GM21576 (cell line): Measurements from ENCODE around the gene GANC.

Experiments used
- ATAC-seq: cut with Tn5 transposase; IDR thresholded peaks from one replicate; pipeline ENCODE4 v1.9.1; 2021; ENCODE audit warnings: mild to moderate bottlenecking, moderate library complexity; ENCODE audit not compliant: unreplicated experiment

GANC gene

DNA sequence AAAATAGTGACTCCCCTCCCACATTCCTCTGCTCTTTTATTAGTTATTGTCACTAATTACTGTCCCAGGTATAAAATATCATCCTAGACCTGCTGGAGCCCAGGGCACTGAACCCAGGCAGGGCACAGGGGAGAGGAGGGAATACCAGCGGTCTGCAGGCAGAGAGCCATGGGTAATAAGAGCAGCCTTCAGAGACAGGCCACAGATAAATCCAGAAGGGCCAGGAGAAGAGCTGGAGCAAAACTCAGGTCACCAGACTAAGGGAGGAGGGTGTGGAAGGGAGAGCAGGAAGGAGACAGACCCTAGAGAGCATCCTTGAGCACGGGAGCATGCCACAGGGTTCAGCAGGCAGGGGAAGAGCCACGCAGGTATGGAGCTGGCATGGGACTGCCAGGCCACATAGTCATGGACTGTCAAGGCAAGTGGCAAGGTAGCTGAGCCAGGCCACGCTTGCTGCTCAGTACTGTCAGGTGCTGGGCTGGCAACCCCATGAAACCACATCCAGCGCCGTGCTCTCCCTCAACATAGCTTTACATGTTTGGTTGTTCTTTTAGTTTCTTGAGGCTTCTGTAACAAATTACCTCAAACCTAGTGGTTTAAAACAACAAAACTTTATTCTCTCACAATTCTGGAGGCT is 70.7 kb downstream of the GANC start:
- ATAC-seq, result no peak

GRCh38 chr15:42344763-42345162 is 71.8 kb downstream of the GANC start:
- ATAC-seq, result no peak

DNA sequence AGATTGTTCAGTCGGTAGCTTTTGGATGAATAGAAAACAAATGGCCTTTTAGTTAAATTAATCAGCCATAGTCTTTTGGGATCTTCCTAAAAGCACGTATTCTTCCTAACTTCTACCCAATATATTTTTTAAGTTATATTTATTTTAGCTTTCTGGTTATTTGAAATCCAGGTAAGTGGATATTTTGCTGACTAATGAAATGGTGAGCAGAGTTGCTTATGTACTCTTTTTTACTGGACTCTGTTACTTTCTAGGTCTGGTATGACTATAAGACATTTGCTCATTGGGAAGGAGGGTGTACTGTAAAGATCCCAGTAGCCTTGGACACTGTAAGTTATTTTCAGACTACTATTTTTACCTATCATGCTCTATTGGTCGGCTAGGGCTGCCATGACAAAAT is 72.5 kb downstream of the GANC start:
- ATAC-seq, result no peak

DNA sequence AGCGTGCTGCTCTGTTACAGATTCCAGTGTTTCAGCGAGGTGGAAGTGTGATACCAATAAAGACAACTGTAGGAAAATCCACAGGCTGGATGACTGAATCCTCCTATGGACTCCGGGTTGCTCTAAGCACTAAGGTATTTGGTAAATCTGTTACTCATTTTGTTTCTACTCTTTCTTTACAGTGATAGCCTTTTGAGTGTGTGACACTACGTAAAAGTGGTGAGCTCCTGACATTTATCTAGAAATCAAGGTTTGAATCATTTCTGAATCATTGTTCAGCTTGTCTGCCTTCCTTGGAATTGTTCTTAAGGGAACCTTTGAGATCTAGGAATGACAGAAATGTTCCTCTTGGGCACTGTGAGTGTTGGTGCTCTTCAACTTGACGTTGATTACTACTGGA is 75.1 kb downstream of the GANC start:
- no peak for ATAC-seq

GRCh38 chr15:42349186-42349585 is 76.2 kb downstream of the GANC start:
- ATAC-seq, result no peak

GRCh38 chr15:42352401-42352800 is 79.4 kb downstream of the GANC start:
- no peak for ATAC-seq

GRCh38 chr15:42353061-42353460 is 80.1 kb downstream of the GANC start:
- ATAC-seq, result no peak

- ATAC-seq, result no peak
These were observed 81.8 kb downstream of the GANC start for GRCh38 chr15:42354824-42355223.

DNA sequence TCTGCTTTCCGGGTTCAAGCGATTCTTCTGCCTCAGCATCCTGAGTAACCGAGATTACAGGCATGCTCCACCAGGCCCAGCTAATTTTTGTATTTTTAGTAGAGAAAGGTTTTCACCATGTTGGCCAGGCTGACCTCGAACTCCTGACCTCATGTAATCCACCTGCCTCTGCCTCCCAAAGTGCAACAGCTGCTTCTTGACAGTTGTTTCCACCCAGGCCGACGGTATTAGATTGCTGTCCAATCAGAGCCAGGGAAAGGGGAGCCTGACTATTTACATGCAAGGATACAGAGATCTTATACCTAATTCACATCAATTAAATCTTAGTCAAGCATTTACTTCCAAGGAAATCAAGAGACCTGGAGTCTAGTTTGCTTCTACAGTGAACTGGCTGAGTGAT is 82.3 kb downstream of the GANC start:
- no peak for ATAC-seq

GRCh38 chr15:42356851-42357250 is 83.8 kb downstream of the GANC start:
- ATAC-seq, result no peak

GRCh38 chr15:42358141-42358540 is 85.1 kb downstream of the GANC start:
- ATAC-seq, result no peak

GRCh38 chr15:42359249-42359648 is 86.2 kb downstream of the GANC start, which contains the start of gene CAPN3:
TSS of gene CAPN3 (plus strand) at chr15:42359501. CDS start at chr15:42359806, 305 bp downstream.
- ATAC-seq, result no peak

GRCh38 chr15:42359985-42360384 is 87.0 kb downstream of the GANC start:
- ATAC-seq, result no peak

GRCh38 chr15:42360535-42361112 is 87.6 kb downstream of the GANC start:
- ATAC-seq, result no peak

- ATAC-seq, result no peak
These were observed 90.5 kb downstream of the GANC start for GRCh38 chr15:42363487-42363886.

DNA sequence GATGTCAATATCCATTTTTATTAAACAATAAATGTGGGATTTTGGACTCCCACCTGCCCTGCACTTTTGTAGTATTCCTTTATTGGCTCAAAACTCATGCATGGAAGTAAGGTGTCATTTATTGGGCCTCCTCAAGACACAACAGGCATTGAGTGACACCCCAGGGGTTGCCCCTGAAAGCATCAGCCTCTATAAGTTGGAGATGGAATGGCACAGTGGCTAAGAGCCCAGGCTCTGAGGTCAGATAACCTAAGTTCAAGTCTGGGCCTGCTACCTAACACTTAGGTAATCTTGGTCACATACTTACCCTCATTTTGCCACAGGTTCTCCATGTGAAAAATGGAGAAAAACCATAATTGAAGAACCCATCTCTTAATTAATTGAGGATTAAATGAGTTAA is 90.9 kb downstream of the GANC start:
- no peak for ATAC-seq

DNA sequence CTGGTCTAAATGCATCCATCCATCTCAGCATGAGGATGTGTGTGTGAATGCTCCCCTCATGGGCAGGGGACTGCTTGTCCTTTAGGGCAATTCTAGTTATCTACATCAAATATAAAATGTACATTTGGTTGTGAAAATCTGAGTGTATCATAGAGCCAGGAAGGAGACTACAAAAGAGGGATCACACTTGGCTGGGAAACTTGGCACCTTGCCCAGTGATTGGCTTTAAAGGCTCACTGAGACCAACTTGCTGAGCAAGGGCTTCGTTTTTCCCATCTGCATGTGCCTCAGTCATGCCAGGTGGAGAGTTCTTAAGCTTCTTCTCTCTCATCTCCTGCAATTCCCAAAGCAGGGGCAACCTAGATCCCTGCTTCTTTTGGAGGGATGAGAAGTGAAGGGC is 91.5 kb downstream of the GANC start:
- ATAC-seq, result no peak

GRCh38 chr15:42365921-42366550 is 93.0 kb downstream of the GANC start:
- no peak for ATAC-seq

DNA sequence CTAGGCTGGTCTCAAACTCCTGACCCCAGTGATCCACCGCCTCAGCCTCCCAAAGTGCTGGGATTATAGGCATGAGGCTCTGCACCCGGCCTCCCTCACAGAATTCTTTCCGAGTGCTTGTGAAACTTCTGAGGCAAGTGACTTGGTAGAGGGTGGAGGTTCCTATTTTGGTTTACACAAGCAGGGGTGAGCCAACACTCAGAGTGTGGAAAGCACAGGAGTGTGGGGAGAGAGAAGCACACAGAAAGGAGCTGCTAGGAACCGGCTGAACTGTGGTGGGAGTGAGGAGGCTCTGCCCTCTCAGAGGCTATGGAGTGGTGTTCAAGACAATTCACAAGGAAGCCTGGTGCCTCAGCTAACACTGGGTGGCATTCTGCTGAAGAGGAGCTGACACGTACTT is 94.0 kb downstream of the GANC start:
- no peak for ATAC-seq

DNA sequence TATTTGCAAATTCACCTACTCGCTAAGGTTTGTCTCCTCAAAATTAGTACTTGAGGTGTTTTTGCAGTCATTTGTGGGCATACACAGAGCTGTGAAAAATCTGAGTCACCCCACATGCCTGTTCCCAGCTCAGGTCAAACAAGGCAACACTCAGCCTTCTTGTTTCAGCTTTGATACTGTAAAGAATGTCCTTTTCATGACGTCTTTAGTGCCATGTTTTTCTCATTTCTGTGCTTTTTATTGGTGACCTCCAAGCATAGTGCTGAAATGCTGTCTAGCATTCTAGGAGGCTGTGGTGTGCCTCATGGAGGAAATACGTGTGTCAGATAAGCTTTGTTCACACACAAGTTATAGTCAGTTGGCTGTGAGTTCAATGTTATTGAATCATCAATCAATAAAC is 95.1 kb downstream of the GANC start:
- ATAC-seq, result no peak

- ATAC-seq, result no peak
These were observed 98.1 kb downstream of the GANC start for GRCh38 chr15:42371096-42371495.

GRCh38 chr15:42373274-42373673 is 100.3 kb downstream of the GANC start:
- ATAC-seq, result no peak

- no peak for ATAC-seq
These were observed 100.9 kb downstream of the GANC start for GRCh38 chr15:42373936-42374335.
